A172 (cell line): ENCODE measurements around the gene SPEF2. TPM values are rescaled to one million over a fixed set of nuclear protein-coding genes. Genes with fewer than 3 reads are reported as not detected.

Experiments
- DNase-seq: peaks from one replicate; pipeline ENCODE4 v3.0.0-alpha.2; 2015; ENCODE audit warnings: low spot score
- total RNA-seq: library from RNA; depleted of rRNA; stranded (reverse); fragments of >200 nt; shearing (Covaris generic); gene quantifications from 2 replicates; pipeline ENCODE4 v1.2.3, GENCODE V29; 2014; rRNA removed

The SPEF2 gene, protein sequence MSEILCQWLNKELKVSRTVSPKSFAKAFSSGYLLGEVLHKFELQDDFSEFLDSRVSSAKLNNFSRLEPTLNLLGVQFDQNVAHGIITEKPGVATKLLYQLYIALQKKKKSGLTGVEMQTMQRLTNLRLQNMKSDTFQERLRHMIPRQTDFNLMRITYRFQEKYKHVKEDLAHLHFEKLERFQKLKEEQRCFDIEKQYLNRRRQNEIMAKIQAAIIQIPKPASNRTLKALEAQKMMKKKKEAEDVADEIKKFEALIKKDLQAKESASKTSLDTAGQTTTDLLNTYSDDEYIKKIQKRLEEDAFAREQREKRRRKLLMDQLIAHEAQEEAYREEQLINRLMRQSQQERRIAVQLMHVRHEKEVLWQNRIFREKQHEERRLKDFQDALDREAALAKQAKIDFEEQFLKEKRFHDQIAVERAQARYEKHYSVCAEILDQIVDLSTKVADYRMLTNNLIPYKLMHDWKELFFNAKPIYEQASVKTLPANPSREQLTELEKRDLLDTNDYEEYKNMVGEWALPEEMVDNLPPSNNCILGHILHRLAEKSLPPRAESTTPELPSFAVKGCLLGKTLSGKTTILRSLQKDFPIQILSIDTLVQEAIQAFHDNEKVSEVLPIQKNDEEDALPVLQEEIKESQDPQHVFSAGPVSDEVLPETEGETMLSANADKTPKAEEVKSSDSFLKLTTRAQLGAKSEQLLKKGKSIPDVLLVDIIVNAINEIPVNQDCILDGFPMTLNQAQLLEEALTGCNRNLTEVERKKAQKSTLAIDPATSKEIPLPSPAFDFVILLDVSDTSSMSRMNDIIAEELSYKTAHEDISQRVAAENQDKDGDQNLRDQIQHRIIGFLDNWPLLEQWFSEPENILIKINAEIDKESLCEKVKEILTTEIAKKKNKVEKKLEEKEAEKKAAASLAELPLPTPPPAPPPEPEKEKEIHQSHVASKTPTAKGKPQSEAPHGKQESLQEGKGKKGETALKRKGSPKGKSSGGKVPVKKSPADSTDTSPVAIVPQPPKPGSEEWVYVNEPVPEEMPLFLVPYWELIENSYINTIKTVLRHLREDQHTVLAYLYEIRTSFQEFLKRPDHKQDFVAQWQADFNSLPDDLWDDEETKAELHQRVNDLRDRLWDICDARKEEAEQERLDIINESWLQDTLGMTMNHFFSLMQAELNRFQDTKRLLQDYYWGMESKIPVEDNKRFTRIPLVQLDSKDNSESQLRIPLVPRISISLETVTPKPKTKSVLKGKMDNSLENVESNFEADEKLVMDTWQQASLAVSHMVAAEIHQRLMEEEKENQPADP (N-terminal part only)
- total RNA-seq, result 2.4 and 15.6 TPM in 2 replicates

DNA sequence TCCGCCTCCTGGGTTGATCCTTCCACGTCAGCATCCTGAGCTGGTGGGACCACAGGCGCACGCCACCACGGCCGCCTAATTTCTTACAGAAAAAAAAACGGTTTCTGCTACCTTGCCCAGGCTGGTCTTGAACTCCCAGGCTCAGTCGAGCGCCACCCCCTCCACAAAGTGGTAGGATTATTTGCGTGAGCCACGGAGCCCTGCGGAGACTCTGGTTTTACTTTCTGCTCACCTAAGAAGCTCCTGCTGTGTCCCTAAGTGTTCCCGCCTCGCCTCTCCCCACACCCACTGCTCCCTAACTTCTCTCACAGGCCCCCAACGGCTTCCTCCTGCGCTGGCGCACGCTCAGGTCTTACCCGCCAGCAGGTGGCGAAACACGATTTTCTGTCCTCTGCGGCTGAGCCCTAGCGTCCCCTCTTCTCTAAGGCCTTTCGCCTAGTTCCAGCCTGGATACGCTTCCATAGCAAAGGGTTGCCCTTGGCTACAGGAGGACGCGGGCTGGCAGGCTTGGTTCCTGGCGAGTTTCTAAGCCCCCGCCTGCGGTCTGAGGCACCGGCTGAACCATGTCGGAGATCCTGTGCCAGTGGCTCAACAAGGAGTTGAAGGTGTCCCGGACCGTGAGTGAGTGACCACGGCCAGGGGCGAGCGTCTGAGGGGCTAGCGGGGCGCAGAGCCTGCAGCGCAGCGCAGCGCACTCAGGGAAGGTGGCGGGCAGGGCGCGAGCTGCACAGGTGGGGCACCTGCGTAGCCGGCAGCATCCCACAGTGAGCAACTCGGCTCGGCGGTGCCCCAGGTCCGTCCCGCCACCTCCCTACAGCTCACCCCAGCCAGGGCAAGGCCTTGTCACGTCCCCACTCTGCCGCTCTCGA is at the start of gene SPEF2:
Gene SPEF2, plus strand, starts transcription at position 429 of the 869 bp plus-strand sequence. Its CDS starts 135 bp downstream, at position 564.
- peak; percentile 90 for DNase-seq

DNA sequence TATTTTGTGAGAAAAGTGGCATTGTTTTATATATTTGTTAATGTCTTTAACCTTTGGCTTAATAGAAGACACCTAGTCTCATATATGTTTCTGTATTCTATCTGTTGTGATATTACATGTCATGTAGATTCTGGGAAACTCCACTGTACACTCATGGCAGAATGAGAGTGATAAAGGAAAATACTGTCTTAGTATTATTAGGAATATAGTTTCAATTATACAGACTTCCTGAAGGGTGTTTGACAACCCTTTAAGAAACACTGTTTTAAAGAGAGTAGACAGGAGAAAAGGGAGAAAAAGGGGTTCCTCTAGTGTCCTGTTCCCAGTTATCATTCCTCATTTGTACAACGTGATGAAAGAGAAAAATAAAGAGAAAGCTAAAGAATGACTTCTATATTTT is 42.1 kb upstream of the SPEF2 start:
- no peak for DNase-seq

DNA sequence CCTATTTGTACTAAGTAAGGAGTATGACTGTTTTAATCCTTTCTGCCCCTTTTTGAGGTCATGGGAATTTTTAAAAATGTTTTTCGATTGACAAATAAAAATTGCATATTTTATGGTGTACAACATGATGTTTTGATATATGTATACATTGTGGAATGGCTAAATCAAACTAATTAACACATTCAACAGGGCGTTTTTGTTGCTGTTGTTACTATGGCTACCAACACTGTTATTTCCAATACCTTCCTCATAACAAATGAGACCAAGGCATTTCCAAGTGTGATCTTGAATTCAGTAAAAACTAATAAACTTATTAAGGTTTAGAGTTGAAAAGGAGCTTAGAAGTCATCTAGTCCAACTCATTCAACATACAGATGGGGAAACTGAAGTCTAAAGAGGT is 30.2 kb upstream of the SPEF2 start:
- DNase-seq, result no peak

DNA sequence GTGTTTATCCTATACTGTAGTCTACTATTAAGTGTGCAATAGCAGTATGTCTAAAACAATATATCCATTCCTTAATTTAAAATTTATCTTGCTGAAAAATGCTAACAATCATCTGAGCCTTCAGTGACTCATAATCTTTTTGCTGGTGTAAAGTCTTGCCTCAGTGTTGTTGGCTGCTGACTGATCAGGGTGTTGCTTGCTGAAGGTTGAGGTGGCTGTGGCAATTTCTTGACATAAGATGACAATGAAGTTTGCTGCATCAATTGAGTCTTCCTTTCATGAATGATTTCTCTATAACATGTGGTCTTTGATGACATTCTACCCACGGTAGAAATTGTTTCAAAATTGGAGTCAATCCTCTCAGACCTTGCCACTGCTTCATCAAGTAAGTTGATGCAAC is 24.3 kb upstream of the SPEF2 start:
- DNase-seq, result no peak

DNA sequence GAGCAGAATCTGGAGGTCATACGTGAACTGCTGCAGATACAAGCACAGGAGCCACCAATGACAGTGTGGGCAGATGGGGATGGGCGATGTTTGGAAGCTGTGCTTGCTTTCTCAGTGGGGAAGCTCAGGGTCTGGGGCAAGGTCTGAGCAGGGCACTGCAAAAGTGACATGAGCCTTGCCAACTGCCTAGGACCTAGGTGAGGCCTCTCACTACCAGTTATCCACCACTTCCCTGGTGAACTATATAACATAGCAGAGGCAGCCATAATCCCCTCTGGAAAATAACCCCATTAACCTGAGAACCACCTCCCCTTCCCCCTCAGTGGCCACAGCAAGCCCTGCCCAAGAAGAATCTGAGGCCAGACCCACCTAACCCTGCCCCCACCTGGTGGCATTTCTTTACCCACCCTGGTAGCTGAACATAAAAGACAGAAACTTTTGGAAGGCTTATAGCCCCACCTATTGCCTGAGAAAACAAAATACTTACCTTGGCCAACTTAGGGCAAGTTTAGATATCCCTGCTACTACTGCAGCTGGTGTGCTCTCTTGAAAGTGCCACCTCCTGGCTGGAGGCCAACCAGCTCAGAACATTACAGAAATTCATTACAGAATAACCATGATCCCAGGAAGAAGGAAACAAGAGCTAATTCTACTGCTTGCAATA is 18.8 kb upstream of the SPEF2 start:
- no peak for DNase-seq

DNA sequence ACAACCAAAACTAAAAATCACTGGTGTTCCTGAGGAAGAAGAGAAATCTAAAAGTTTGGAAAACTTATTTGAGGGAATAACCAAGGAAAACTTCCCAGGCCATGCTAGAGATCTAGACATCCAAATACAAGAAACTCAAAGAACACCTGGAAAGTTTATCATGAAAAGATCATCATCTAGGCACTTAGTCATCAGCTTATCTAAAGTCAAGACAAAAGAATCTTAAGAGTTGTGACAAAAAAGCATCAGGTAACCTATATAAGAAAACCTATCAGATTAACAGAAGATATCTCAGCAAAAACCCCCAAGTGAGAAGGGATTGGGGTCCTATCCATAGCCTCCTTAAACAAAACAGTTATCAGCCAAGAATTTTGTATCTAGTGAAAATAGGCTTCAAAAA is 17.1 kb upstream of the SPEF2 start:
- DNase-seq, result no peak

DNA sequence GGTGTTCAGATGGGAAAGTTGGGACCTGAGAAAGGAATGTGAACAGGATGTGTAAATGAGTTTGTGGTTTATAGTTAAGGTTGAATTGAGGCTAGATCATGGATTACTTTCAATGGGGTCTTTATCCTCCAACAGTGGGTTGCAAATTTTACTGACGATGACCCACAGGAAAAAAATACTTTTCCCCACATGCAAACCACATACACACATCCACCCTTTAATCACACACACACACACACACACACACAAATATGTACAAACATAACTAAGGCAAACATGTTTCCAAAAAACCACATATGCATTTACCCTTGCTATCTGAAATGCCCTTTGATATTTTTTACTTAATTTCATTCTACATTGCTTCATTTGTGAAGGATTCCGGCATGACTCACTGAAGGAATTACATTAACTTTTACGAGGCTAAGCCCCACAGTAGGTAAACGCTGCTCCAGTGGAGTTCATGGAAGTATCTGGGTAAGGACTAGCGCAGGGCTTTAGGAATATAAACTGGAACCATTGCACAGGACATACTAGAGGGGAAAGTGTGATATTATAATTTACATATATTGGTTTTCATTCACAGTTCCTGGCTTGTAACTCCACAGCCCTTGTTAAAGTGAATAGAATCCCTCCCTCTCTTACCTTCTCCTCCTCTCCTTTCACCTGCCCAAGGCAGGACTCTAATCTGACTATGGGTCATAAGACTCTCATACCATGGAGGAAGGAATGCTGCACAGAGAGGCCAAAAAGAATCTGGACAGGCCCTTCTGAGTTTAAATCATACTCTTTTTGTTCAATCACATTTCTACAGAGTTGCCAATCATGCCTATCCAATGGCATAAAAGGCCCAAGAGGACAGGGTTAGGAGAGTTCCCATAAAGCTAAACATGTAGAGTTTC is 8.5 kb upstream of the SPEF2 start:
- DNase-seq, result no peak

DNA sequence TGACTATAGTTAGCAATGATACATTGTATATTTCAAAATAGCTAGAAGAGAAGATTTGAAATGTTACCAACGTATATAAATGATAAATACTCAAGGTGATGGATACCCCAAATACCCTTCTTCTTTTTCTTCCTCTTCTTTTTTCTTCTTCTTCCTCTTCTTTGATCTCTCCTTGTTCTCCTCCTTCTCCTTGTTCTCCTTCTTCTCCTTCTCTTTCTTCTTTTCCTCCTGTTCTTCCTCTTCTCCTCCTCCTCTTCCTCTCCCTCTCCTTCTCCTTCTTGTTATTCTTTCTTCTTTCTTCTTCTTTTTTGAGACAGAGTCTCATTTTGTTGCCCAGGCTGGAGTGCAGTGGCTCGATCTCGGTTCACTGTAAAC is 616 bp upstream of the SPEF2 start:
- no peak for DNase-seq

DNA sequence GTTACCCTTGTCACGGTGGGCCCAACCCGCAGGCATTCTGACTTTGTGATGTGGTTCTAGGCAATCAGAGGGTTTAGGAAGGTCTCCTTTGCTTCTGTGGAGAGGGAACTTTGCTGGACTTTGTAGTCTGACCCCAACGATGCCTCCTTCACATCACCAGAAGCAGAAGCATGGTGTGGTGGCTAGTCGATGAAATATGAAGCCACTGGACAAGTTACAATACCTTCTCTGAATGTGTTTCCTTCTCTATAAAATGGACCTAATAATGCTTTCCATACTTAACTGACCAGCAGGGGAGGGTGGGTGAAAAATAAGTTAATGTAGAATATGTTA is 607 bp downstream of the SPEF2 start:
- DNase-seq, result no peak

DNA sequence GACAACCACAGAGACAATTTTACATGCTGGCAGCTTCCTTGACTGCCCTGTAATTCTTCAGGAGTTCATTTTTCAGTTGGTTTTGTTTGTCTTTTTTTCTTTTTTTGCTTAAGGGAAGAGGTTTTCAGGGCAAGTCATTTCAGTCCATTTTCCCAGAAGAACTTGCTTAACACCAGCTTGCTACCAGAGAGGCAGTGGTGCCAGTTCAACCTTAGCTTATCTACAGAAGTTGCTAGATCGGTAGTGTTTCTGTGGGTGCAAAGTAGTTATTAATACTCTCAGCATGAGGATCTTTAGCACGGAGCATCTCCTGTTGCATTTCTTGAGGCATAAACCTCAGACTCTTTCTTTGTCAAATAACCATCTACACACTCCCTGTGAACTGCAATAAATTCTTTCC is 1.1 kb downstream of the SPEF2 start:
- no peak for DNase-seq

DNA sequence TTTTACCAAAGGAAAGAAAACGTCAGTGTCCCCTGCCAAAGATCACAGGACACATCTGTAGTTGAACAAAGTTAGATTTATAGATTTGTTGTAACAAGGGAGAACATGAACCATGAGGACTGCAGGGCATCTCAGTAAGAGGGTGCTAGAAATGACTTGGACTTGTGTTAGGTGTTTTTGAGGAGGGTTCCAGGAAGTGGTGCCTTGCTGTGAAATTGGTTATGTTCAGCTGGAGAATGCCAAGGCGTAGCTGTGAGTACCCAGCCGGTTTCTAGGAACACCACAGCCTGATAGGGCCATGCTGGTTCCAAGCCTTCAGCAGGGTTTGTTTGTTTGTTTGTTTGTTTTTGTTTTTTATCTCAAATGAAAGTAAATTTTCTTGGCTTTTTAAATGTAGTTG is 5.3 kb downstream of the SPEF2 start:
- DNase-seq, result no peak

DNA sequence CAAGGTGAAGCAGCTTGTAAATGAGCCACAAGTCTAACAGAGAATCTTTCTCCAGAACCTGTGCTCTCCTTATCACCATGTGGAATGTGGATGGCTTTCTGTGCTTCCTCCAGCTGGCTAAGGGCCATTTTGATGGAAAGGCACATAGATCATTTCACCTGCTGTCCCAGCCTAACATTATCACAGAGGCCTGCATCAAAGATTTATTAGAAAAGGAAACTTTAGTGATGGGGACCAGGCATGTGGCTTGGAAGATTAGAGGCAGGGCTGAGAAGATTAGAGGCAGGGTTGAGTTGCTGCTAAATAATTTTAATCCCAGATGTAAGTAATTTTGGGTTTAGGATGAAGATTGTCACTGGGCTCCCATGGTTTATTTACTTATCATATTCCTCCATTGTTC is 6.3 kb downstream of the SPEF2 start:
- no peak for DNase-seq

DNA sequence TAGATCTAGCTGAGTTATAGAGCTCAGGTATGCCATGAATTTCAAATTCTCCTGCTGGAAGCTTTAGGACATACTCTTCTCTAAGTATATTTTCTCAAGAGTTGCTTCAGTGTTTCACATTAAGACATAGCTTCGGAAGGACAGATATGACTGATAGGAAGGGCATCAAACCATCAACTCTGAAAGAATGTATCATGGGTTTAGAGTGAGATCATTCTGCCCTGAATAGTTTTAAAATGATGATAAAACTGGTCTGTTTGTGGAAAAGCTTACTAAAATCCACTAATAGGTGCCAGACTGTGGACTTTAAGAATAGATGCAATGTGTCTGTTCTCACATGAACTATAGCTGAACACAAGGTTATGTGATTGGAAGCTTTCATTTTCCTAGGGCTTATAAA is 8.4 kb downstream of the SPEF2 start:
- DNase-seq, result no peak

DNA sequence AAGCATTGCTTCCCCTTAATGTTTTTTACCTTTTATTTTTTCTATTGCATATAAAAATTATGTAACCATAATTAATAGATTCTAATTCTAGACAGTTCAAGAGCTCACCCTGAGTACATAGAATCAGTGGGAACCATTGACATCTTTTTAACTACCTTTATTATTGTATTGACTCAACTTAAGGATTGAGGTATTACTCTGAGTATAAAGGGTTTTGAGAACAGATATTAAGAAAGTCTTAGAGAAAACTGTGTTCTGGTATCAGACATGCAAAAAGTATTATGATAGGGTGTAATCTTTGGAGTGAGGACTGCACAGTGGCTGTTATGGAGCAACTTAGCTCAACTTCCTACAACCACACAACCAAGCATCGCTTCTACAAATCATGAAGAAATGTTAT is 8.9 kb downstream of the SPEF2 start:
- no peak for DNase-seq

DNA sequence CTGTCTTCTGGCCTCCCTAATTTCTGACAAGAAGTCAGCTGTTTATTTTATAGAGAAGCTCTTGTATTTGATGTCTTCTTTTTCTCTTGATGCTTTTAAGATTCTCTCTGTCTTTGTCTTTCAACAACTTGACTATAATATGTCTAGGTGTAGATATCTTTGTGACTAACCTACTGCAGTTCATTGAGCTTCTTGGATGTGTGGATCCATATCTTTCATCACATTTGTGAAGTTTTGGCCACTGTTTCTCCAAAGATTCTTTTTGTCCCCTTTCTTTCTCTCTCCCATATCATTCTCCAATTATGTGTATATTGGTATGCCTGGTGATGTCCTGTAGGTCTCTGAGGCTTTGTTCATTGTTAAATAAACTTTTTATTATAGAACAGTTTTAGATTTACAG is 16.7 kb downstream of the SPEF2 start:
- no peak for DNase-seq

DNA sequence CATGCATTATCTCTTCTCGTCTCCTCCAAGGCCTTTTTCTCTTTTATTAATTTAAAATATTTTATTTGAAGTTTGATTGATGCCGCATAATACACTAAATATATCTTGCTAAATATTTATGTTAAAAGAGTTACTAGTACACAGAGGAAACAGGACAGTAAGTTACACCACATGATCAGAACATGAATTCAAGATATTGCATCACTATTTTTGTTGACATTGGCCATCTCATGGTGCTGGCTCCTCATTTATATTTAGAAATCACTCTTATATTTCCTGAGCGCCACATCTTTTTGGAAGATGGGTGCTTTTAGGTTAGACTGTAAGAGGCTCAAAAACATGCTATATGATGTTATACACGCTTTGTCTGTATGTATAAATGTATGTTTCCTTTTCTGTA is 23.0 kb downstream of the SPEF2 start:
- DNase-seq, result no peak

DNA sequence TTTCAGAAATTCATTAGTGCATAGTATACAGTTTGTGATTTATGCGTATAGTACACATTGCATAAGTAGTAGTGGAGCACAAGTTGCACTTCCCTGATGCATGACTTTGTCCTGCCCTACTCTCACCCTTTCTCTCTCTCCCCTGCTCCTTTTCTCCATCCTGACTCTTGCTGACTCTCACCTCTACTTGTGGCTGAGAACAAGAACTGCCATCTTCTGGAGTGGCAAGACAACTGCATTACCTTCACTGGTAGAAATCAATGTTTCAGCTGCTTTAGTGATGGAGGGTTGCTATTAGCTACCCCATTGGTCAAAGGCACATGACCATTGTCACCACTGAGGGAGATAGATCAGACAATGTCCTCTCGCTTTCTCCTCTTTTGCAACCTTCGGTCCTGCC is 26.9 kb downstream of the SPEF2 start:
- DNase-seq, result no peak

DNA sequence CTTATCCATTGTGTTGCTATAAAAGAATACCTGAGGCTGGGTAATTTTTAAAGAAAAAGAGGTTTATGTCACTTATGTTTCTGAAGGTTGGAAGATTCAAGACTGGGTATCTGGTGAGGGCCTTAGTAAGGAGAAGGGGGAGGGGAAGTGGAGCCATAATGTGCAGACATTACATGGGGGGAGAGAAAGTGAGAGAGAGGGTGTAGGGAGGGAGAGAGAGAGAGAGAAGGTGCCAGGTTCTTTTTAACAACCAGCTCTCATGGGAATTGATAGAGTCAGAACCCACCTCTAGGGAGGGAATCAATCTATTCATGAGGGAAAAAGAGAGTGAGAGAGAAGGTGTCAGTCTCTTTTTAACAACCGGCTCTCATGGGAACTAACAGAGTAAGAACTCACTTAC is 29.5 kb downstream of the SPEF2 start:
- no peak for DNase-seq

DNA sequence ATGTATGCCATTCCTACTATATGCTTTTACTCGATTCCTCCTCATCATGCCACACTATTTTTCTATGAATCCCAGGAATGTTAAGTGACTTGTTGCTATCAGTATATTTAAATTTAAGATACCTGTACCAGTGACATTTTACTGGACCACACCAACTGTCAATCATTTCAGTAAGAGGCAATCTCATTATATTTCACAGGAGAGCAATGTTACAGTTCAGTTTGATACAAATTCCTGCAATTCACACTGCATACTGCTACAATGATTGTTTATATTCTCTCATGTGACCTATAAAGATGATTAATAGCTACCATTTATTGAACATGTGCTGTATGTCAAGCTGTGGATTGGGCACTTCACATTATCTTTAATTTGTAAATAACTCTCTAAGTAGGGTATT is 30.0 kb downstream of the SPEF2 start:
- no peak for DNase-seq
